NOMO-1 treated with dmso at 0.1 percent for 144 hours (cell line): ENCODE results near the gene UPK1B.

Experiments used
- DNase-seq: peaks from one replicate; lab custom pipeline; 2025; ENCODE audit not compliant: unreplicated experiment; lab: John Stamatoyannopoulos, UW

The UPK1B gene

DNA sequence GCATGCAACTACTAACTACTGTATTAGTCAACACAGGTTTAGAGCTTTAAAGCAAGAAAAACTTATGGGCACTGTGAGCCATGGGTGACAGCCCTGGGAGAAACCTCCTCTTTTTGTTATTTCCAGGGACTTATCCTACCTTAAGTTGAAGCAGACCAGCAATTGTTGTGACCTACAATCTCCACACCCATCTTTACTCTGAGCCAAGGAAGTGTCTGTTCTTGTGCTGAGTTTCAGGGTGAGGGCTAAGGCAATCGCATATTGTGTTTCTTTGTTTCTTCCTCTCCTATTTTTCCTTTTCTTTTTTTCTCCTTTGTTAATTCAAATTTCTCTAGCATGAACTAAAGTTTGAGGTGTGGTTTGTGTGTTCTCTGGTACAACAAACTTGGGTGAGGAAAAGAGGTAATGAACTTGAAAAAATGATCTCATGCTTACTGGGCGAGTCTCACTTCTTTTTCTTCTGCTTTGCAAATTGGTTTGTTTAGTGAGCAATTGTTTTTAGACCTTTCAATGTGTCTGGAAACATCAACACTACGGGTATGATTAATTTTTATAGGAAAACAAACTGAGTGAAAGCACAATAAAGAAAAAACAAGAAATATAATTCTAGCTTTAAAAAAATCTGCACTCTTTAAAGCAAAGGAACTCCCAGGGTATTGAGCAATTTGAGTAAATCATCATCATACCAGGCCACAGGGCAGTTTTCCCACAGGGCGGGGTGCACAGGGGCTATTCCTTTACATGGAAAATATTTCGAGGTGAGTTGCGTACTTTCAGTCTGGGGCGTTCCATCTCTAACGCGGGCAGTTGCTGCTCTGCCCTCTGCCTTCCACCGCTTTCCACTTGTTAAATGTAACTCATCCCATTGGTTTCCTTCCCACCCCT, 2.7 kb downstream of the UPK1B start:
- DNase-seq, result no peak

- DNase-seq, result no peak
Observed at GRCh38 chr3:119176778-119177177, 3.4 kb downstream of the UPK1B start.

DNA sequence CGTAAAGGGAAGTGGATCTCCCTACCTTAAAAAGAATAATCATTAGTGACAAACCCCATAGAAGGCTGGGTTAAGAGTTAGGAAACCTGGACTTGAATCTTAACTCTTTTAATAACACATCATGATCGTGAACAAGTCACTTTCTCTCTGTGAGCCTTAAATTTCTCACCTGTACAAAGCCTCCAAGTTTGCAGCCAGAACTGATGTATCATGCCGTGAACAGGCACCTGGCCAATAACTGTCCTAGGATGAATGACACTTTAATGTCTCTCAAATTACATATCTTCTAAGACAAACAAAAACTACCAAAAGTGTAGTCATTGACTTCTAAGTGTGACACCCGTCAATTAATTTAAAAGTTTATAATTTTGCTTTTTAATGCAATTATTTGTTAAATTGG, 3.9 kb downstream of the UPK1B start:
- DNase-seq, result no peak

DNA sequence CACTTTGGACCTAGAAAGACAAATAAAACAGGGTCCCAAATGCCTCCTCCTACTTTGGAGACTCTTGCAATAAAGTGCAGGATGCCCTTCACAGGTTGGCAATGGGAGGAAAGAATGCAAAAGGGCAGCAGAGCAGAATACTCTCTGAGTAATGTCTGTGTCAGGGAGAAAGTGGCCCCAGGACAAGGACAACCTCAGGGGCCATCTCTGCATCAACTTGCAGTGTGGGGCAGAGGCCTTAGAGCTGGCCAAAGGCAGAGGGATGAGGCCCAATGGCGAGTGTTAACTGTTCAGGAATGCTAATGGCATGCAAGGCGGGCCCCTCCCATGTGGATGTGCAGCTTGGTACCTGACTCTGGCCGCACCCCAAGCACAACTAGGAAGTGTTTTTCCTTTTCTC, 8.4 kb downstream of the UPK1B start:
- DNase-seq, result no peak

DNA sequence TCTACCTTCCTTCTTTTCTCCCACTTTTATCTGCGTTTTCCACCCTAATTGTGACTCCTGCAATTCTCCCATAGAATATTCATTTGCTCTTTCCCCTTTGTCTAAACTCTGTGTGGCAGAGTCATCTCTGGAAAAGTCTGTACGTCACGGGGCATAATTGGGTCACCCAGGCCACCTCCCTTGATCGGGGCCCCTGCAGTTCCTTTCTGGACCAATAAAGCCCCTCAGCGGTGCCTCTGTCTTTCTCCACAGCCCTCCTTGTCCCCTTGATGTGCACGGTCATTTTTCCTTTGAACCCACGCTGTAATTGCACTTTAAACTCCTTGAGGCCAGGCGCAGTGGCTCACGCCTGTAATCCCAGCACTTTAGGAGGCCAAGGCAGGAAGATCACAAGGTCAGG, 10.7 kb downstream of the UPK1B start:
- DNase-seq, result no peak

DNA sequence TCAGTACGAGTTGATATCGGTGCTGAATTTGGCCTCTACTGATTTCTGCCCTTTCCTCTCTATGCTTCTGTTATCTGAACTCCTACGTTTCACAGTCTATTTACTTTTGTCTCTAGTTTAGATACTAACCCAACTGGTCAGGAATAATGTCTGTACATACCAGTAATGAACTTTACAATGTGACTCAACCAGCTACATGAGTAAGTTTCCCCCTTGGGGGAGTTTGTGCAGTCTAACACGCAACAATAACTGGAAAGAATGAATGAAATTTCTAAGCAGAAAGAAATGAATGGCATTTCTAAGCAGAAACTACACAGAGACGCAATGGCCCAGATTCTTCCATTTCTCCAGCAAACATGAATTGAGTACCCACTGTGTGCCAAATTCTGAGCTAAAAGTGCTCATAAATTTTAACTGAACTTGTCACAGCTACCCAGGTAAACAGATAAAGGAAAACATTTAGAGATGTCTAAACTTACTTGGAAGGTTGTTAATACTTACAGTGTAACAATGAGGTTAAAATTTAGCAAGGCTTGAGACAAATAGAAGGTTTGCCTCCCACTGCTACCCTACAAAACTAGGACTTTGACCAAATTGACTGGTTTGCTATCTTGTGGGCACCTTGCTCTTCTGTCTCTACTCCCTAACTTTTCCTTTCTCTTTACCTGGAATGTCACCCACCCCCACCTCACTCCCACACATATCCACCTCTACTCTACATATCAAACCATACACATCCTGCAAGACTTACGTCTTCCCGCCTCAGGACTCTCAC, 11.6 kb downstream of the UPK1B start:
- no peak for DNase-seq

DNA sequence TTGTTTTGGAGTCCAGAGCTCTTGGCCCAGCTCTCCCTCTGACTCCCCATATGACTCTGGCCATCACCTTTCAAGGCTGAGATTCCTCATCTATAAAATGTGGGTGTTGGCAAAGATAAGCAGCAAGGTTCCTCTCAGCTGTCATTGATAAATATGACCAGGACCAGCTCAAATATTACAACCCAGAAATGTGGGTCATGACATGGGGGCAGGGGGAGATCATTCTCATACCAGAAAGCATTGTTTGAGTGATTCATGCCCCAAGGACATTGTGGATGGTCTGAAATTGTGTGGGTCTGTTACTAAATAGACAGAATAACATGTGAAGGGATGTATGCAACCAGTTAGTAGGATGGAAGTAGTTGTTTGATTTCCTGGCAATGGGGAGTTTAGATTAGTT, 13.9 kb downstream of the UPK1B start:
- DNase-seq, result no peak

DNA sequence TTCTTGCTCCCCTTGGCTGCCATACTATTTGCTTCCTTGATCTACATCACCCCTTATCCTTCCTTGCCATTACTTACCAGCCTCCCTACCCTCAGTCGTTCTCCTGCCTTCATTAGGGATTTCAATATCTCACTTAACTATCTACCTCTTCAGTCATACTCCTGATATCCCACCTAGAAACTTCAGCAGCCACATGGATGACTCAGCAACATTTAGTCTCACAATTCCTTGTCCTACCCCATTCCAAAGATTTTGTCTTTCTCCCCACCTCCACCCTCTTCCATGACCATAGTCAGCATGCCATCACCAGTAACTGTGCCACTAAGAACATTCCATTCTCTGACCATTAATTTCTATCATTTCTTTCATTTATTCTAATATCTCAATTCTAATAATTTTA, 18.4 kb downstream of the UPK1B start:
- DNase-seq, result no peak

DNA sequence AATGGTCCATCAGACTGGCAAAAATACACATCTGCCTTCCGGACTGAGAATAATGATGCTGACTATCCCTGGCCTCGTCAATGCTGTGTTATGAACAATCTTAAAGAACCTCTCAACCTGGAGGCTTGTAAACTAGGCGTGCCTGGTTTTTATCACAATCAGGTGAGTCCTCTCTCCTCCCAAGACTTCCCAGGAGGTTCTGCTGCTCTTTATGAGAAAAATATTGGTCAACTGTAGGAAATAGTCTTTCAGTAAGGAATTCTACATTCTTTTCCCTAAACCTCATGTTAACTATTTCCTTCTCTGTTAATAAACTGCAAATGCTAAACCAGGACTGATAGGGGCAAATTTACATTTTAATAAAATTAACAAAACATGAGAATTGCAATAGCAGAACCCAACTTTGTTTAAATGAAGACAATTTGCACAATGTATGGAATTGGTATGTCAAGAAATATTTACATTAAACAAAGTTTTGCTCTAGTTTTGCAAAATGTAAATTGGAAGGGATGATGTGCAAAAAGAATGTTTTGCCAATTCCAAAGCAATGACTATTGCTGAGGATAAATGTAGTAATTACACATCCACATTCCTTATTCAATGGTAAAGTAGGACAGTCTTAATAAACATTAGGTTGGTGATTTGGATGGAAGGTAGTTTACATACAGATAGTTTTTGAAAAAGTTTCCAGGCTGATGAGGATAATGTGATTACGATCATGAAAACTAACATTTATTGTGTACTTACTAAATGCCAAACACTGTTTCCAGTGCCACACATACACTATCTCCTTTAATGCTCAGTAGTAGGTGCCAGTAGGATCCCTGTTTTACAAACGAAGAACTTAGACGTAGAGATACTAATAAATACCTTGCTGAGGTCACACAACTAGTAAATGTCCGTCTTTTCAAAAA, 21.1 kb downstream of the UPK1B start:
- DNase-seq, result no peak

- no peak for DNase-seq
Observed at GRCh38 chr3:119195151-119195476, 21.7 kb downstream of the UPK1B start.

- DNase-seq, result no peak
Observed at GRCh38 chr3:119195911-119196310, 22.5 kb downstream of the UPK1B start.

GRCh38 chr3:119205209-119205608, 31.8 kb downstream of the UPK1B start:
- DNase-seq, result no peak

DNA sequence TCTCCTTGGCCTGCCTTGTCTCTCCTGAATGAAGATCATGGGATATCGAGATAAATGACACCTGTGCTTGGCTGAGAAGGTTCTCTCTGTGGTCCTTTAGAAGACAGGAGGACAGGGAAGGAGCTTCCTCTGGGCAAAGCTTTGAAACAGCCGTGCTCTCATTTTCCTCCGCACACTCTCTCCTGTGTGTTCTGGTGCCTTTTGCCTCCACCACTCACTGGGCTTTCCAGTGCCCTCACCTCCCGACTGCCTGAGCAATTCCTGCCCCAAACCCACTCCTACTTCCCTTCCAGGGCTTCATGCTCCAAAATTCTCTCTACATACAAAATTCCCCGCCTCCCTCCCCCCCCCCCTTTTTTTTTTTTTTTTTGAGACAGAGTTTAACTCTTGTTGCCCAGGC, 32.3 kb downstream of the UPK1B start:
- DNase-seq, result no peak

- peak; percentile 7 for DNase-seq
Observed at GRCh38 chr3:119206611-119207511, 33.5 kb downstream of the UPK1B start.

DNA sequence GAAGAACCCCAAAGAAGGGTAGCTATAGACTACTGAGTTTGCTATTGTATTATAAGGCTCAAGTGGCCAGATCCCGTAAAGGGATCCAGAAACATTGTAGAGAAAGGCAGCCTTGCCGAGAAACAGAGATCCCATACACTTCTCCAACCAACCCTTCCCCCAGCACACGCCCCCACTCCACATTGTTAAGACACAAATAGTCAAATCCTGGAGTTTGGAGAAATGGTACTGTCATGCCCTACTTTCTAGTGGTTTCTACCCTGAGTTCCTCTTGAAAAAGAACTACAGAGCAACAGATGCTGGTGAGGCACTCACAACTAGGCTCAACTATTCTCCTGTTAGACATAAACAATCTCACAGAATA, 34.1 kb downstream of the UPK1B start:
- no peak for DNase-seq

DNA sequence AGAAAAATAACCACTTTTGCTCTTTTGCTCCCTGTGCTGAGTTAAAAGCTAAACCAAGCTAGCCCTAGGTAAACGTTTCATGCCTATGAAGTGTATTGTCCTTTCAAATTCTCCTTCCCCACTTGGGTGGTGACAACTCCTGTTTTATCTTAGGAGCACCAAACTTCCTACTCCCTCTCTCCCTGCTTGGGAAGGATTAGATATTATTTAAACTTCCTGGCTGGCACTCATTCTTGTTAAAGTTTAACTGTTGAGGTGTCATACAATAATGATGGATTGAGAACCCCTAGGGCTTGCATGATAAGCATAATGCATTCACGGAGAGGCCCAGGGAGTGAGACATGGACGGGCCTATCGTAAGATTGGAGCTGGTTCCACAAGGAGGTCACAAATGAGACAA, 37.8 kb downstream of the UPK1B start:
- no peak for DNase-seq

DNA sequence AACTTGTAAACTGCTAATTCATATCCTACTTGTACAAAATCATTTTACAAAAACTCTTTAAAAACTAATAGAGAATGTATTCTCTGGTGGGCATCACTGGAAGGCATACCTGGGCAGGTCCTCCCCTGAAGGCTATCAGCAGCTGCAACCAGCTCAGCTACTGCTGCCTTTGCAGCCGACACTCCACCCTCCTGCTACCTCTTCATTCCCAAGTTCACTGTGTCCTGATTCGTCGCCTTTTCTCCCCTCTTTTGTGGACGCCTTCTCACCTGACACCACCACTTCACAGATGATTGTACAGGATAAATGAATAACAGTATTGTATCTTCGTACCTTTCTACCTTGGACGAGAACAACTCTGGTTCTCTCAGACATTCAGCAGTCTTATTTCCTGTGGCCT, 38.4 kb downstream of the UPK1B start:
- DNase-seq, result no peak

DNA sequence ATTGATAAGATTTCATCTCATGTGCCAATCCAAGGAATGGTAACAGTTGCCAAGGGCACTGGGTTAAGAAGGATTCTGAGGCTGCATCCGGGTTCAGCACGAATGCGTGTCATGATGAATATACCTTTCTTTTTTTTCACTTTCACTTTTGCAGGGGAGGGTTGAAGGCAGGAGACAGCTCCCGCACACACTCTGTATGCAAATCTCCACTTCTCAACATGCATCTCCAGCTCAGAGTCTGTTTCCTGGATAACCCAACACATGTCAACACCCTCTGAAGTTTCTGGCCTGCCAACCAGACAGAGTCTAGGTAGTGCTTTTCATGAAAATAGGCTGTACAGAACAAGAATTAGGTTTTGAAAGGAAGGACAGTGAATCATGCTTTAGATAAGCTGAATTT, 45.7 kb downstream of the UPK1B start:
- no peak for DNase-seq

GRCh38 chr3:119220198-119220597, 46.8 kb downstream of the UPK1B start:
- no peak for DNase-seq

GRCh38 chr3:119220970-119221667, 47.7 kb downstream of the UPK1B start:
- no peak for DNase-seq
